ENCODE data around the gene STX10.

DNA sequence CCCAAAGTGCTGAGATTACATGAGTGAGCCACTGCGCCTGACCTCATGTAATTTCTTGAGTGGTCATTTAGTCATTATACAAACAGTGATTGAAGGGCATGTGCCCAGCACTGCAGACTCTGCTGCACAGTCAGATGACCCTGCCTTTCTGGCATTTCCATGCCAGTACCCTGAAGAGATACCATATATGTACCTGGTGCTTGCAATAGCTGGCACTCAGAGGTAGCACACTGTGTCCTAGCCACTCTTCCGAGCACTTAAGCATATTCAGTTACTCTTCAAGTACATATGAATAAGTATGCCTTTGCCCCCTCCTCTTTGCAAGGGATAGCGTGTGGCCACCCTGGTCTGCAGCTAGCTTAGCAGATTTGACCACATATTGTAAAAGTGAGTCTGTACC lies 15.5 kb downstream of the STX10 start:
- TF ChIP-seq, protein P1, sequence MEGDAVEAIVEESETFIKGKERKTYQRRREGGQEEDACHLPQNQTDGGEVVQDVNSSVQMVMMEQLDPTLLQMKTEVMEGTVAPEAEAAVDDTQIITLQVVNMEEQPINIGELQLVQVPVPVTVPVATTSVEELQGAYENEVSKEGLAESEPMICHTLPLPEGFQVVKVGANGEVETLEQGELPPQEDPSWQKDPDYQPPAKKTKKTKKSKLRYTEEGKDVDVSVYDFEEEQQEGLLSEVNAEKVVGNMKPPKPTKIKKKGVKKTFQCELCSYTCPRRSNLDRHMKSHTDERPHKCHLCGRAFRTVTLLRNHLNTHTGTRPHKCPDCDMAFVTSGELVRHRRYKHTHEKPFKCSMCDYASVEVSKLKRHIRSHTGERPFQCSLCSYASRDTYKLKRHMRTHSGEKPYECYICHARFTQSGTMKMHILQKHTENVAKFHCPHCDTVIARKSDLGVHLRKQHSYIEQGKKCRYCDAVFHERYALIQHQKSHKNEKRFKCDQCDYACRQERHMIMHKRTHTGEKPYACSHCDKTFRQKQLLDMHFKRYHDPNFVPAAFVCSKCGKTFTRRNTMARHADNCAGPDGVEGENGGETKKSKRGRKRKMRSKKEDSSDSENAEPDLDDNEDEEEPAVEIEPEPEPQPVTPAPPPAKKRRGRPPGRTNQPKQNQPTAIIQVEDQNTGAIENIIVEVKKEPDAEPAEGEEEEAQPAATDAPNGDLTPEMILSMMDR (IDR thresholded peaks at IDR 0.05) = no peak
- TF ChIP-seq POLR2A (IDR thresholded peaks at IDR 0.05) = no peak
